Endothelial cell of umbilical vein (primary cell): ENCODE results near the gene CSK. TPM values are rescaled to one million over a fixed set of nuclear protein-coding genes. Genes with fewer than 3 reads are reported as not detected.

Experiments
- BruUV-seq: library from RNA; stranded (reverse); fragments of 400-500 nt; replicated peaks from 2 replicates; lab custom pipeline; 2021; lab: Mats Ljungman, UMichigan
- CTCF ChIA-PET: fragments of 300-600, 350-600 bp; sonication (Branson Sonifier 250); formaldehyde crosslinking; loops from one replicate; lab custom pipeline; 2021; ENCODE audit warnings: antibody characterized with exemption, inconsistent platforms; lab: Charles Lee
- POLR2A ChIA-PET: fragments of 300-600, 350-600 bp; sonication (Branson Sonifier 250); formaldehyde crosslinking; loops from one replicate; lab custom pipeline; 2021; ENCODE audit warnings: antibody characterized with exemption, inconsistent platforms; lab: Charles Lee
- DNase-seq: peaks from one replicate; pipeline ENCODE4 v3.0.0-alpha.2; 2011; ENCODE audit warnings: low read depth, low spot score
- FAIRE-seq: peaks from 2 replicates; lab custom pipeline; 2011; peaks lifted over from hg19 to GRCh38; lab: Jason Lieb, UNC
- H2AFZ ChIP-seq: 2 replicates; pipeline ENCODE4 v1.6.0; 2012; ENCODE audit warnings: low read depth, low read length, control low read depth, inconsistent platforms
- H3K27ac ChIP-seq: 2 replicates; pipeline ENCODE4 v1.5.1; 2011; ENCODE audit warnings: low read depth, mild to moderate bottlenecking, control low read depth, low read length, moderate library complexity; ENCODE audit not compliant: insufficient read depth
- H3K27me3 ChIP-seq, 2 experiments: 2 replicates each; pipeline versions ENCODE4 v1.6.0 to v1.6.1; 2011; ENCODE audit warnings: low read length in 2 of 2, mixed read lengths in 1 of 2; ENCODE audit not compliant: control insufficient read depth in 2 of 2, insufficient read depth in 2 of 2
- H3K36me3 ChIP-seq, 2 experiments: 2 replicates in 1 of 2; 3 replicates in 1 of 2; pipeline ENCODE4 v1.5.1; 2011; ENCODE audit warnings: low read length in 2 of 2, mild to moderate bottlenecking in 1 of 2, moderate library complexity in 1 of 2; ENCODE audit not compliant: control insufficient read depth in 2 of 2, insufficient read depth in 2 of 2; ENCODE audit errors: extremely low read depth in 1 of 2
- H3K4me1 ChIP-seq: 3 replicates; pipeline ENCODE4 v1.5.1; 2011; ENCODE audit warnings: mild to moderate bottlenecking, low read length; ENCODE audit not compliant: control insufficient read depth, insufficient read depth; ENCODE audit errors: extremely low read depth
- H3K4me2 ChIP-seq: 2 replicates; pipeline ENCODE4 v1.6.1; 2011; ENCODE audit warnings: low read length, control low read depth, mixed read lengths; ENCODE audit not compliant: insufficient read depth
- H3K4me3 ChIP-seq, 3 experiments: fragments of 200-600 bp in 1 of 3; sonication (generic), shearing (Covaris generic) in 1 of 3; replicated peaks in 1 of 3; 2 replicates each; pipeline ENCODE4 v1.5.1; 2011 to 2016; ENCODE audit warnings: control low read depth in 3 of 3, low read length in 3 of 3, mild to moderate bottlenecking in 2 of 3, inconsistent platforms in 1 of 3, low read depth in 1 of 3, moderate library complexity in 1 of 3; ENCODE audit not compliant: insufficient read depth in 1 of 3
- H3K79me2 ChIP-seq: 2 replicates; pipeline ENCODE4 v1.6.0; 2012; ENCODE audit warnings: low read length, inconsistent platforms; ENCODE audit not compliant: control insufficient read depth, insufficient read depth
- H3K9ac ChIP-seq: replicated peaks from 2 replicates; pipeline ENCODE3; 2011; ENCODE audit warnings: low read length, control low read depth; ENCODE audit not compliant: insufficient read depth; ENCODE audit errors: extremely low read depth
- H3K9me1 ChIP-seq: replicated peaks from 3 replicates; pipeline ENCODE4 v1.6.0; 2011; ENCODE audit warnings: mild to moderate bottlenecking, low read length; ENCODE audit not compliant: control insufficient read depth, insufficient read depth; ENCODE audit errors: extremely low read depth
- H3K9me3 ChIP-seq: replicated peaks from 2 replicates; pipeline ENCODE4 v1.5.1; 2012; ENCODE audit warnings: low read length, inconsistent platforms; ENCODE audit not compliant: control insufficient read depth, insufficient read depth
- H4K20me1 ChIP-seq: replicated peaks from 2 replicates; pipeline ENCODE3; 2011; ENCODE audit warnings: mild to moderate bottlenecking, low read length; ENCODE audit not compliant: control insufficient read depth, insufficient read depth; ENCODE audit errors: extremely low read depth
- CTCF ChIP-seq, 2 donors: IDR thresholded peaks; 1 replicate in 1 of 2; 2 replicates in 1 of 2; pipeline ENCODE4 v1.5.1; 2011; ENCODE audit warnings: low read length in 2 of 2, mild to moderate bottlenecking in 2 of 2, moderate library complexity in 2 of 2, control low read depth in 1 of 2, inconsistent platforms in 1 of 2, low read depth in 1 of 2; ENCODE audit not compliant: insufficient read depth in 1 of 2; ENCODE audit errors: extremely low read depth in 1 of 2
- EZH2 ChIP-seq: IDR thresholded peaks from 2 replicates; pipeline ENCODE4 v1.6.1; 2012; ENCODE audit warnings: borderline replicate concordance, low read depth, mild to moderate bottlenecking, moderate library complexity, low read length, inconsistent platforms; ENCODE audit not compliant: severe bottlenecking
- FOS ChIP-seq: IDR thresholded peaks from 2 replicates; pipeline ENCODE4 v1.6.1; 2011; ENCODE audit warnings: mild to moderate bottlenecking, low read length, moderate library complexity, borderline replicate concordance; ENCODE audit not compliant: insufficient read depth
- GATA2 ChIP-seq: IDR thresholded peaks from 2 replicates; pipeline ENCODE4 v1.7.0; 2011; ENCODE audit warnings: low read depth, mild to moderate bottlenecking, moderate library complexity, mixed read lengths, low read length; ENCODE audit not compliant: insufficient read length, insufficient read depth
- JUN ChIP-seq: IDR thresholded peaks from 2 replicates; pipeline ENCODE4 v1.6.1; 2011; ENCODE audit warnings: borderline replicate concordance, low read depth; ENCODE audit not compliant: insufficient read length, insufficient read depth
- MAX ChIP-seq: IDR thresholded peaks from 2 replicates; pipeline ENCODE4 v1.6.1; 2011; ENCODE audit not compliant: insufficient read depth, insufficient read length
- MYC ChIP-seq: IDR thresholded peaks from one replicate; pipeline ENCODE4 v1.6.1; 2011; ENCODE audit warnings: mild to moderate bottlenecking, low read depth, low read length
- POLR2A ChIP-seq: IDR thresholded peaks from 2 replicates; pipeline ENCODE4 v1.6.1; 2012; ENCODE audit warnings: low read depth, mild to moderate bottlenecking, control low read depth, low read length
- POLR2AphosphoS5 ChIP-seq: IDR thresholded peaks from 2 replicates; pipeline ENCODE4 v1.6.1; 2012; ENCODE audit warnings: low read depth, mild to moderate bottlenecking, control low read depth, low read length, moderate library complexity; ENCODE audit not compliant: insufficient read depth
- dilution Hi-C: fragments of 300-500 bp; cut with MboI; formaldehyde crosslinking; loops from one replicate; pipeline ENCODE4 v1.15.0; 2019; ENCODE audit warnings: low sequenced_read_pairs; ENCODE audit not compliant: extremely low pct_ligation_motif_present
- intact Hi-C: fragments of 100-400 bp; cut with micrococcal nuclease; formaldehyde crosslinking; loops from one replicate; pipeline ENCODE4 v1.10.0; 2022
- polyA plus RNA-seq, 4 experiments: library from polyadenylated mRNA; depleted of rRNA in 3 of 4; stranded (reverse) in 3 of 4; unstranded in 1 of 4; fragments of >200 nt; gene quantifications; 2 replicates each; pipeline versions ENCODE4 v1.2.1 to v1.2.3, GENCODE V29; 2011 to 2012; ENCODE audit warnings: missing spikeins in 1 of 4
- total RNA-seq: library from RNA; stranded (reverse); gene quantifications from 2 replicates; pipeline ENCODE4 v1.2.3, GENCODE V29; 2021

CSK gene
- total and polyA plus RNA-seq, 2 donors (not counting 3 experiments of a cell fraction or from before 2014, with no cell fraction given) = 41.2 to 104 TPM

GRCh38 chr15:74841891-74842373, 60.1 kb downstream of the CSK start:
- Histone ChIP-seq H3K9me1 (no peaks in the 10 kb centered on the region), H3K36me3 (peaks cover 0 to 10% of the 10 kb centered on the region in 2 experiments), H2AFZ (no peak overlapping the region), H3K79me2 (peaks cover 2% of the 10 kb centered on the region), H3K4me2 (peak overlapping the region; percentile 87), H3K4me1 (peaks cover 11% of the 10 kb centered on the region), H3K27ac (no peak overlapping the region), H3K27me3 (no peaks in the 10 kb centered on the region), H3K9ac (no peak overlapping the region), H3K4me3 (peak overlapping the region in 1 of 3 experiments; percentile 81), H3K9me3 (no peaks in the 10 kb centered on the region), H4K20me1 (no peaks in the 10 kb centered on the region)
- FAIRE-seq (no peak), DNase-seq (no peak)
- no TSS peak for BruUV-seq
- ChIA-PET POLR2A (no interaction called here), CTCF (interaction anchor here (1.1 to 5.3 kb wide), 5 partner anchors 29 to 109 kb away, joined by 3 to 37 read pairs (median 6); no protein-coding TSS in a partner anchor)
- dilution Hi-C loops = no loop called here
- no peak for TF ChIP-seq POLR2A
- no peak for TF ChIP-seq MYC
- TF ChIP-seq POLR2AphosphoS5 = no peak
- no peak for TF ChIP-seq MAX
- no peak for TF ChIP-seq CTCF (IDR thresholded peaks at IDR 0.05; ENCODE audit: extremely low read depth in 1 of 2, insufficient read depth in 1 of 2, low read depth in 1 of 2, low read length in 2 of 2)
- no peak for TF ChIP-seq JUN
- no peak for TF ChIP-seq EZH2
- no peak for TF ChIP-seq GATA2
- no peak for TF ChIP-seq FOS
- intact Hi-C loops = loop anchor here (2.0 to 5.0 kb wide), 3 partner anchors 65 to 109 kb away; partner anchors contain the start of gene COX5A
